WTC11 (cell line): Measurements from ENCODE around the gene ITGAV. TPM values are rescaled to one million over a fixed set of nuclear protein-coding genes. Genes with fewer than 3 reads are reported as not detected.

Experiments
- ATAC-seq: fragments of 200-7000 bp; cut with Tn5 transposase; 2 replicates; pipeline ENCODE4 v1.10.0; 2021; ENCODE audit warnings: mild to moderate bottlenecking, moderate library complexity
- CTCF ChIA-PET: fragments of 300-600 bp; sonication (Branson Sonifier 250); formaldehyde crosslinking; loops from one replicate; lab custom pipeline; 2021; ENCODE audit warnings: antibody characterized with exemption; lab: Charles Lee
- POLR2A ChIA-PET: fragments of 350-600 bp; sonication (Branson Sonifier 250); formaldehyde crosslinking; loops from one replicate; lab custom pipeline; 2021; ENCODE audit warnings: antibody characterized with exemption; lab: Charles Lee
- DNase-seq: peaks from one replicate; pipeline ENCODE4 v3.0.0; 2021; ENCODE audit warnings: low spot score
- H3K27ac Mint-ChIP-seq: 2 replicates; pipeline ENCODE4 v1.8.0; 2021; ENCODE audit warnings: mixed read lengths
- H3K27me3 Mint-ChIP-seq: 2 replicates; pipeline ENCODE4 v1.8.0; 2021; ENCODE audit warnings: low read depth, mild to moderate bottlenecking, moderate library complexity, mixed read lengths
- H3K36me3 Mint-ChIP-seq: 2 replicates; pipeline ENCODE4 v1.8.0; 2021; ENCODE audit warnings: mixed read lengths
- H3K4me1 Mint-ChIP-seq: 2 replicates; pipeline ENCODE4 v1.8.0; 2022; ENCODE audit warnings: mixed read lengths
- H3K4me3 Mint-ChIP-seq: 2 replicates; pipeline ENCODE4 v1.8.0; 2021; ENCODE audit warnings: mild to moderate bottlenecking, moderate library complexity, mixed read lengths
- H3K9me3 Mint-ChIP-seq: 2 replicates; pipeline ENCODE4 v1.8.0; 2021; ENCODE audit warnings: mixed read lengths
- E2F4 ChIP-seq: sonication (generic); formaldehyde crosslinking; IDR thresholded peaks from 2 replicates; pipeline ENCODE4 v1.8.1; 2022; ENCODE audit warnings: low read depth, mild to moderate bottlenecking, moderate library complexity, missing genetic modification reagents, borderline replicate concordance
- ESRRA ChIP-seq: sonication (generic); formaldehyde crosslinking; IDR thresholded peaks from 2 replicates; pipeline ENCODE4 v1.8.1; 2022; ENCODE audit warnings: mild to moderate bottlenecking, missing genetic modification reagents, borderline replicate concordance
- FOXP4 ChIP-seq: sonication (generic); formaldehyde crosslinking; IDR thresholded peaks from 2 replicates; pipeline ENCODE4 v1.8.0; 2022; ENCODE audit warnings: mild to moderate bottlenecking, missing genetic modification reagents
- GABPB1 ChIP-seq: sonication (generic); formaldehyde crosslinking; IDR thresholded peaks from 2 replicates; pipeline ENCODE4 v1.8.1; 2023; ENCODE audit warnings: mild to moderate bottlenecking, missing genetic modification reagents
- GTF2I ChIP-seq: fragments of 250-450 bp; sonication (Bioruptor Pico); conservative IDR thresholded peaks from 2 replicates; pipeline ENCODE4 v1.4.0; 2021; ENCODE audit warnings: mild to moderate bottlenecking
- NFYB ChIP-seq: sonication (generic); formaldehyde crosslinking; conservative IDR thresholded peaks from 2 replicates; pipeline ENCODE4 v1.8.0; 2022; ENCODE audit warnings: low read depth, missing genetic modification reagents
- RORB ChIP-seq: fragments of 250-450 bp; sonication (Bioruptor Pico); IDR thresholded peaks from 2 replicates; pipeline ENCODE4 v1.9.0; 2021; ENCODE audit warnings: mild to moderate bottlenecking
- SOX15 ChIP-seq: fragments of 250-450 bp; sonication (Bioruptor Pico); IDR thresholded peaks from 2 replicates; pipeline ENCODE4 v1.9.0; 2021; ENCODE audit warnings: mild to moderate bottlenecking
- ZNF121 ChIP-seq: sonication (generic); formaldehyde crosslinking; IDR thresholded peaks from 2 replicates; pipeline ENCODE4 v1.8.0; 2023; ENCODE audit warnings: missing genetic modification reagents
- ZNF396 ChIP-seq: fragments of 250-450 bp; sonication (Bioruptor Pico); IDR thresholded peaks from 2 replicates; pipeline ENCODE4 v1.8.0; 2021; ENCODE audit warnings: mild to moderate bottlenecking, moderate library complexity, borderline replicate concordance
- ZNF423 ChIP-seq: fragments of 250-450 bp; sonication (Bioruptor Pico); IDR thresholded peaks from 2 replicates; pipeline ENCODE4 v2.1.2; 2022; ENCODE audit warnings: mild to moderate bottlenecking, moderate library complexity
- ZNF671 ChIP-seq: fragments of 250-450 bp; sonication (Bioruptor Pico); IDR thresholded peaks from 2 replicates; pipeline ENCODE4 v1.8.0; 2021; ENCODE audit warnings: mild to moderate bottlenecking
- total RNA-seq: library from RNA; stranded (reverse); gene quantifications from 3 replicates; pipeline ENCODE4 v1.2.3, GENCODE V29; 2021
- TF ChIP-seq, protein P1 (sequence below): fragments of 250-450 bp; sonication (Bioruptor Pico); IDR thresholded peaks from 2 replicates; pipeline ENCODE4 v1.9.0; 2021; ENCODE audit warnings: mild to moderate bottlenecking, borderline replicate concordance
- TF ChIP-seq, protein P2 (sequence below): sonication (generic); formaldehyde crosslinking; IDR thresholded peaks from 2 replicates; pipeline ENCODE4 v1.8.1; 2022; ENCODE audit warnings: missing genetic modification reagents, borderline replicate concordance
- TF ChIP-seq, protein P3 (sequence below): fragments of 250-450 bp; sonication (Bioruptor Pico); IDR thresholded peaks from 2 replicates; pipeline ENCODE4 v2.1.2; 2022; ENCODE audit warnings: mild to moderate bottlenecking, moderate library complexity
- TF ChIP-seq, protein P4 (sequence below): sonication (generic); formaldehyde crosslinking; IDR thresholded peaks from 2 replicates; pipeline ENCODE4 v1.8.0; 2023; ENCODE audit warnings: missing genetic modification reagents, mild to moderate bottlenecking, borderline replicate concordance
- TF ChIP-seq, protein P5 (sequence below): fragments of 250-450 bp; sonication (Bioruptor Pico); conservative IDR thresholded peaks from 2 replicates; pipeline ENCODE4 v1.9.0; 2021; ENCODE audit warnings: mild to moderate bottlenecking

Gene ITGAV
- total RNA-seq, 1 experiment from 2014 or later: 30.0 TPM

DNA sequence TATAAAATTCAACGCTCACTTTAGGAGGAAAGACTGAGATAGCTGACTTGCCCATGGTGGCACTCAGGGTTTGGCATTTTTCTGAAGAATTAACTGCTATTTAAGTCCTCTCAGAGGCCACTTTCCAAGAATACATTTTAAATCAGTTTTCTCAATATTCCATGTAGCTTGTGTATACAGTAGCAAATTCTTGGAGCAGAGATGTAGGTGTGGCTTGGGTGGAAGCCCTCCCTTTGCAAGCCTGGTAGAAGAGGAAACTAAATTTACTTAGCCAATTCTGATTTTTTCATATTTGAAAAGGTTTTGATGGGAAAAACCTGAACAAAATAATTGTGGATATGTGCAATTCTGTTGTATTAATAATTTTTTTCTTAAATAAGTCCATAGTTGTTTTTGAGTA is 14.0 kb upstream of the ITGAV start:
- POLR2A ChIA-PET: interaction anchor here (0.6 to 1.0 kb wide), 2 partner anchors 14 to 1343 kb away, joined by 3 read pairs; partner anchors contain the start of gene ITGAV
- Mint-ChIP-seq H3K4me3 (no peak overlapping the region), H3K4me1 (peaks cover 2% of the 10 kb centered on the region), H3K36me3 (no peaks in the 10 kb centered on the region), H3K9me3 (no peaks in the 10 kb centered on the region), H3K27ac (no peak overlapping the region), H3K27me3 (no peaks in the 10 kb centered on the region)
- no peak for ATAC-seq
- CTCF ChIA-PET: no interaction called here
- DNase-seq: no peak
- TF ChIP-seq ZNF671 (CRISPR knock-in tag): no peak
- no peak for TF ChIP-seq E2F4
- TF ChIP-seq ZNF396 (CRISPR knock-in tag): no peak
- TF ChIP-seq ZNF121 (CRISPR knock-in tag): no peak
- no peak for TF ChIP-seq NFYB (CRISPR knock-in tag)
- TF ChIP-seq ZNF423: no peak
- TF ChIP-seq, protein P1, sequence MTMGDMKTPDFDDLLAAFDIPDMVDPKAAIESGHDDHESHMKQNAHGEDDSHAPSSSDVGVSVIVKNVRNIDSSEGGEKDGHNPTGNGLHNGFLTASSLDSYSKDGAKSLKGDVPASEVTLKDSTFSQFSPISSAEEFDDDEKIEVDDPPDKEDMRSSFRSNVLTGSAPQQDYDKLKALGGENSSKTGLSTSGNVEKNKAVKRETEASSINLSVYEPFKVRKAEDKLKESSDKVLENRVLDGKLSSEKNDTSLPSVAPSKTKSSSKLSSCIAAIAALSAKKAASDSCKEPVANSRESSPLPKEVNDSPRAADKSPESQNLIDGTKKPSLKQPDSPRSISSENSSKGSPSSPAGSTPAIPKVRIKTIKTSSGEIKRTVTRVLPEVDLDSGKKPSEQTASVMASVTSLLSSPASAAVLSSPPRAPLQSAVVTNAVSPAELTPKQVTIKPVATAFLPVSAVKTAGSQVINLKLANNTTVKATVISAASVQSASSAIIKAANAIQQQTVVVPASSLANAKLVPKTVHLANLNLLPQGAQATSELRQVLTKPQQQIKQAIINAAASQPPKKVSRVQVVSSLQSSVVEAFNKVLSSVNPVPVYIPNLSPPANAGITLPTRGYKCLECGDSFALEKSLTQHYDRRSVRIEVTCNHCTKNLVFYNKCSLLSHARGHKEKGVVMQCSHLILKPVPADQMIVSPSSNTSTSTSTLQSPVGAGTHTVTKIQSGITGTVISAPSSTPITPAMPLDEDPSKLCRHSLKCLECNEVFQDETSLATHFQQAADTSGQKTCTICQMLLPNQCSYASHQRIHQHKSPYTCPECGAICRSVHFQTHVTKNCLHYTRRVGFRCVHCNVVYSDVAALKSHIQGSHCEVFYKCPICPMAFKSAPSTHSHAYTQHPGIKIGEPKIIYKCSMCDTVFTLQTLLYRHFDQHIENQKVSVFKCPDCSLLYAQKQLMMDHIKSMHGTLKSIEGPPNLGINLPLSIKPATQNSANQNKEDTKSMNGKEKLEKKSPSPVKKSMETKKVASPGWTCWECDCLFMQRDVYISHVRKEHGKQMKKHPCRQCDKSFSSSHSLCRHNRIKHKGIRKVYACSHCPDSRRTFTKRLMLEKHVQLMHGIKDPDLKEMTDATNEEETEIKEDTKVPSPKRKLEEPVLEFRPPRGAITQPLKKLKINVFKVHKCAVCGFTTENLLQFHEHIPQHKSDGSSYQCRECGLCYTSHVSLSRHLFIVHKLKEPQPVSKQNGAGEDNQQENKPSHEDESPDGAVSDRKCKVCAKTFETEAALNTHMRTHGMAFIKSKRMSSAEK (CRISPR knock-in tag): no peak
- no peak for TF ChIP-seq SOX15 (CRISPR knock-in tag)
- no peak for TF ChIP-seq GTF2I (CRISPR knock-in tag)
- TF ChIP-seq, protein P2, sequence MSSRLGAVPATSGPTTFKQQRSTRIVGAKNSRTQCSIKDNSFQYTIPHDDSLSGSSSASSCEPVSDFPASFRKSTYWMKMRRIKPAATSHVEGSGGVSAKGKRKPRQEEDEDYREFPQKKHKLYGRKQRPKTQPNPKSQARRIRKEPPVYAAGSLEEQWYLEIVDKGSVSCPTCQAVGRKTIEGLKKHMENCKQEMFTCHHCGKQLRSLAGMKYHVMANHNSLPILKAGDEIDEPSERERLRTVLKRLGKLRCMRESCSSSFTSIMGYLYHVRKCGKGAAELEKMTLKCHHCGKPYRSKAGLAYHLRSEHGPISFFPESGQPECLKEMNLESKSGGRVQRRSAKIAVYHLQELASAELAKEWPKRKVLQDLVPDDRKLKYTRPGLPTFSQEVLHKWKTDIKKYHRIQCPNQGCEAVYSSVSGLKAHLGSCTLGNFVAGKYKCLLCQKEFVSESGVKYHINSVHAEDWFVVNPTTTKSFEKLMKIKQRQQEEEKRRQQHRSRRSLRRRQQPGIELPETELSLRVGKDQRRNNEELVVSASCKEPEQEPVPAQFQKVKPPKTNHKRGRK (CRISPR knock-in tag): no peak
- TF ChIP-seq GABPB1 (CRISPR knock-in tag): no peak
- TF ChIP-seq, protein P3, sequence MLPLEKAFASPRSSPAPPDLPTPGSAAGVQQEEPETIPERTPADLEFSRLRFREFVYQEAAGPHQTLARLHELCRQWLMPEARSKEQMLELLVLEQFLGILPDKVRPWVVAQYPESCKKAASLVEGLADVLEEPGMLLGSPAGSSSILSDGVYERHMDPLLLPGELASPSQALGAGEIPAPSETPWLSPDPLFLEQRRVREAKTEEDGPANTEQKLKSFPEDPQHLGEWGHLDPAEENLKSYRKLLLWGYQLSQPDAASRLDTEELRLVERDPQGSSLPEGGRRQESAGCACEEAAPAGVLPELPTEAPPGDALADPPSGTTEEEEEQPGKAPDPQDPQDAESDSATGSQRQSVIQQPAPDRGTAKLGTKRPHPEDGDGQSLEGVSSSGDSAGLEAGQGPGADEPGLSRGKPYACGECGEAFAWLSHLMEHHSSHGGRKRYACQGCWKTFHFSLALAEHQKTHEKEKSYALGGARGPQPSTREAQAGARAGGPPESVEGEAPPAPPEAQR (CRISPR knock-in tag): no peak
- TF ChIP-seq RORB: no peak
- no peak for TF ChIP-seq ESRRA
- no peak for TF ChIP-seq FOXP4
- TF ChIP-seq, protein P4, sequence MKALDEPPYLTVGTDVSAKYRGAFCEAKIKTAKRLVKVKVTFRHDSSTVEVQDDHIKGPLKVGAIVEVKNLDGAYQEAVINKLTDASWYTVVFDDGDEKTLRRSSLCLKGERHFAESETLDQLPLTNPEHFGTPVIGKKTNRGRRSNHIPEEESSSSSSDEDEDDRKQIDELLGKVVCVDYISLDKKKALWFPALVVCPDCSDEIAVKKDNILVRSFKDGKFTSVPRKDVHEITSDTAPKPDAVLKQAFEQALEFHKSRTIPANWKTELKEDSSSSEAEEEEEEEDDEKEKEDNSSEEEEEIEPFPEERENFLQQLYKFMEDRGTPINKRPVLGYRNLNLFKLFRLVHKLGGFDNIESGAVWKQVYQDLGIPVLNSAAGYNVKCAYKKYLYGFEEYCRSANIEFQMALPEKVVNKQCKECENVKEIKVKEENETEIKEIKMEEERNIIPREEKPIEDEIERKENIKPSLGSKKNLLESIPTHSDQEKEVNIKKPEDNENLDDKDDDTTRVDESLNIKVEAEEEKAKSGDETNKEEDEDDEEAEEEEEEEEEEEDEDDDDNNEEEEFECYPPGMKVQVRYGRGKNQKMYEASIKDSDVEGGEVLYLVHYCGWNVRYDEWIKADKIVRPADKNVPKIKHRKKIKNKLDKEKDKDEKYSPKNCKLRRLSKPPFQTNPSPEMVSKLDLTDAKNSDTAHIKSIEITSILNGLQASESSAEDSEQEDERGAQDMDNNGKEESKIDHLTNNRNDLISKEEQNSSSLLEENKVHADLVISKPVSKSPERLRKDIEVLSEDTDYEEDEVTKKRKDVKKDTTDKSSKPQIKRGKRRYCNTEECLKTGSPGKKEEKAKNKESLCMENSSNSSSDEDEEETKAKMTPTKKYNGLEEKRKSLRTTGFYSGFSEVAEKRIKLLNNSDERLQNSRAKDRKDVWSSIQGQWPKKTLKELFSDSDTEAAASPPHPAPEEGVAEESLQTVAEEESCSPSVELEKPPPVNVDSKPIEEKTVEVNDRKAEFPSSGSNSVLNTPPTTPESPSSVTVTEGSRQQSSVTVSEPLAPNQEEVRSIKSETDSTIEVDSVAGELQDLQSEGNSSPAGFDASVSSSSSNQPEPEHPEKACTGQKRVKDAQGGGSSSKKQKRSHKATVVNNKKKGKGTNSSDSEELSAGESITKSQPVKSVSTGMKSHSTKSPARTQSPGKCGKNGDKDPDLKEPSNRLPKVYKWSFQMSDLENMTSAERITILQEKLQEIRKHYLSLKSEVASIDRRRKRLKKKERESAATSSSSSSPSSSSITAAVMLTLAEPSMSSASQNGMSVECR (CRISPR knock-in tag): no peak
- TF ChIP-seq, protein P5, sequence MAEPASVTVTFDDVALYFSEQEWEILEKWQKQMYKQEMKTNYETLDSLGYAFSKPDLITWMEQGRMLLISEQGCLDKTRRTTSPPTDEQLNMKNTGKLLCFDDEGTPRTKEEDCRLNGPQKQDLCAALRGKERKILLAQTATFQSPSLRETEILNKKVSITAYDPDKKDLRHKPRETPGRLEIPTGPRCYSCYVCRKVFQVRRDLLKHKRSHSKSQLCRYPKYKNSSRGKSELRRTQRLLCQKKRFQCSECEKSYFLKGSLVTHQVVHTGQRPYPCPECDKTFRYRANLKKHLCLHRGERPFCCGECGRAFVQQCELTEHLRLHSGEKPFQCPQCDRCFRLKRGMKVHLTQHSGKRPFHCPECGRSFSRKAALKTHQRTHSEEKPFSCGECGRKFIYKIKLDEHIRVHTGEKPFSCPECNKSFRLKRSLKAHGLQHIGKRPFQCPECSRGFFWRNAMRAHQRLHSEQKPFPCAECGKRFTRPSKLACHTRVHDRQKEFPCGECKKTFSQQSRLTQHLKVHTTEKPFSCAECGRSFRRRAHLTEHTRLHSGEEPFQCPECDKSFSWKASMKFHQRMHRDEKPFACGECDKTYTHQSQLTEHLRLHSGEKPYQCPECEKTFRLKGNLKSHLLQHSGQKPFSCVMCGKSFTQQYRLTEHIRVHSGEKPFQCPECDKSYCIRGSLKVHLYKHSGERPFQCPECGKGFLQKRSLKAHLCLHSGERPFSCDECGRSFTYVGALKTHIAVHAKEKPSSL (CRISPR knock-in tag): no peak
